Lower leg skin (tissue), 3 donors: ENCODE measurements around the gene CCDC38.

Source experiments
- CTCF ChIP-seq, 3 donors: fragments of 450-650 bp; IDR thresholded peaks; one replicate each; pipeline ENCODE4 v1.5.1; 2016; ENCODE audit warnings: antibody characterized with exemption in 3 of 3, mild to moderate bottlenecking in 3 of 3, moderate library complexity in 2 of 3
- POLR2A ChIP-seq, 2 donors: fragments of 450-650 bp; IDR thresholded peaks; one replicate each; pipeline ENCODE4 v1.6.1; 2016 to 2017; ENCODE audit warnings: antibody characterized with exemption in 2 of 2, mild to moderate bottlenecking in 1 of 2, moderate library complexity in 1 of 2

GRCh38 chr12:95884998-95885397 lies 57.4 kb downstream of the CCDC38 start:
- TF ChIP-seq CTCF (IDR thresholded peaks at IDR 0.05) (no peak), POLR2A (IDR thresholded peaks at IDR 0.05) (no peak)
